Measurements from ENCODE around the gene SLC37A2. TPM values are rescaled to one million over a fixed set of nuclear protein-coding genes. Genes with fewer than 3 reads are reported as not detected.

Gene SLC37A2
- total RNA-seq, 1 experiment from 2014 or later, result 0.41 TPM

GRCh38 chr11:125111343-125112207 is 48.5 kb downstream of the SLC37A2 start, which contains the start of gene TMEM218:
Gene TMEM218, minus strand, starts transcription at chr11:125111626. Its CDS starts 9,385 bp downstream, at chr11:125102241.
- H3K36me3 ChIP-seq (ENCODE audit: insufficient read depth, low read length), result no peaks in the 10 kb centered on the region
- H3K9me3 ChIP-seq (ENCODE audit: low read length), result peaks cover 2% of the 10 kb centered on the region; the same call in 1 of the 2 replicates
- peak within 1 kb of the TSS; percentile 81 for H3K4me3 ChIP-seq (ENCODE audit: low read length)
- H3K79me2 ChIP-seq (ENCODE audit: low read length), result peaks cover 19% of the 10 kb centered on the region
- H4K20me1 ChIP-seq (ENCODE audit: insufficient read depth, low read depth, low read length), result no peaks in the 10 kb centered on the region
- no peak within 1 kb of the TSS for H2AFZ ChIP-seq (ENCODE audit: low read length)
- H3K4me2 ChIP-seq (ENCODE audit: low read depth, low read length, poor library complexity, severe bottlenecking), result peak within 1 kb of the TSS; percentile 76
- H3K27me3 ChIP-seq (ENCODE audit: low read length), result no peaks in the 10 kb centered on the region
- H3K9ac ChIP-seq (ENCODE audit: low read length), result peak within 1 kb of the TSS; percentile 87
- DNase-seq, result peak; percentile 97
- H3K4me1 ChIP-seq (ENCODE audit: low read length), result peaks cover 28% of the 10 kb centered on the region
- H3K27ac ChIP-seq (ENCODE audit: low read length), result peak within 1 kb of the TSS; percentile 83
- H3K9me2 ChIP-seq (replicated peaks; ENCODE audit: insufficient read depth, low read length), result no peaks in the 10 kb centered on the region

- H3K9me2 ChIP-seq (replicated peaks; ENCODE audit: insufficient read depth, low read length), result no peaks in the 10 kb centered on the region
- H3K4me1 ChIP-seq (ENCODE audit: low read length), result peaks cover 26% of the 10 kb centered on the region
- H3K4me2 ChIP-seq (ENCODE audit: low read depth, low read length, poor library complexity, severe bottlenecking), result peak overlapping the region; percentile 58
- H4K20me1 ChIP-seq (ENCODE audit: insufficient read depth, low read depth, low read length), result no peaks in the 10 kb centered on the region
- H3K9ac ChIP-seq (ENCODE audit: low read length), result peak overlapping the region; percentile 55
- H3K27ac ChIP-seq (ENCODE audit: low read length), result no peak overlapping the region
- H3K79me2 ChIP-seq (ENCODE audit: low read length), result peaks cover 17% of the 10 kb centered on the region
- H3K9me3 ChIP-seq (ENCODE audit: low read length), result peaks cover 2% of the 10 kb centered on the region; the same call in 1 of the 2 replicates
- no peaks in the 10 kb centered on the region for H3K27me3 ChIP-seq (ENCODE audit: low read length)
- no peaks in the 10 kb centered on the region for H3K36me3 ChIP-seq (ENCODE audit: insufficient read depth, low read length)
- H2AFZ ChIP-seq (ENCODE audit: low read length), result no peak overlapping the region
- peak overlapping the region; percentile 60 for H3K4me3 ChIP-seq (ENCODE audit: low read length)
- no peak for DNase-seq
Observed at GRCh38 chr11:125112208-125112604, 49.1 kb downstream of the SLC37A2 start.

- Histone ChIP-seq H3K4me3 (ENCODE audit: low read length) (no peak overlapping the region), H2AFZ (ENCODE audit: low read length) (no peak overlapping the region), H3K9me2 (replicated peaks; ENCODE audit: insufficient read depth, low read length) (no peaks in the 10 kb centered on the region), H3K36me3 (ENCODE audit: insufficient read depth, low read length) (no peaks in the 10 kb centered on the region), H3K9me3 (ENCODE audit: low read length) (peaks cover 2% of the 10 kb centered on the region; the same call in 1 of the 2 replicates), H3K4me1 (ENCODE audit: low read length) (peaks cover 16% of the 10 kb centered on the region), H3K79me2 (ENCODE audit: low read length) (peaks cover 12% of the 10 kb centered on the region), H3K4me2 (ENCODE audit: low read depth, low read length, poor library complexity, severe bottlenecking) (no peak overlapping the region), H3K27me3 (ENCODE audit: low read length) (no peaks in the 10 kb centered on the region), H3K27ac (ENCODE audit: low read length) (no peak overlapping the region), H3K9ac (ENCODE audit: low read length) (no peak overlapping the region), H4K20me1 (ENCODE audit: insufficient read depth, low read depth, low read length) (no peaks in the 10 kb centered on the region)
- no peak for DNase-seq
Observed at GRCh38 chr11:125114518-125114917, 51.4 kb downstream of the SLC37A2 start.

- H2AFZ ChIP-seq (ENCODE audit: low read length), result no peak overlapping the region
- H3K9ac ChIP-seq (ENCODE audit: low read length), result no peak overlapping the region
- H3K4me2 ChIP-seq (ENCODE audit: low read depth, low read length, poor library complexity, severe bottlenecking), result no peak overlapping the region
- peaks cover 2% of the 10 kb centered on the region; the same call in 1 of the 2 replicates for H3K9me3 ChIP-seq (ENCODE audit: low read length)
- H4K20me1 ChIP-seq (ENCODE audit: insufficient read depth, low read depth, low read length), result no peaks in the 10 kb centered on the region
- H3K4me3 ChIP-seq (ENCODE audit: low read length), result no peak overlapping the region
- no peak for DNase-seq
- no peaks in the 10 kb centered on the region for H3K27me3 ChIP-seq (ENCODE audit: low read length)
- H3K4me1 ChIP-seq (ENCODE audit: low read length), result no peaks in the 10 kb centered on the region
- no peaks in the 10 kb centered on the region for H3K79me2 ChIP-seq (ENCODE audit: low read length)
- H3K36me3 ChIP-seq (ENCODE audit: insufficient read depth, low read length), result no peaks in the 10 kb centered on the region
- H3K9me2 ChIP-seq (replicated peaks; ENCODE audit: insufficient read depth, low read length), result no peaks in the 10 kb centered on the region
- no peak overlapping the region for H3K27ac ChIP-seq (ENCODE audit: low read length)
Observed at GRCh38 chr11:125117429-125117828, 54.3 kb downstream of the SLC37A2 start.

- no peaks in the 10 kb centered on the region for H4K20me1 ChIP-seq (ENCODE audit: insufficient read depth, low read depth, low read length)
- no peaks in the 10 kb centered on the region for H3K79me2 ChIP-seq (ENCODE audit: low read length)
- H3K9me2 ChIP-seq (replicated peaks; ENCODE audit: insufficient read depth, low read length), result no peaks in the 10 kb centered on the region
- no peak overlapping the region for H3K9ac ChIP-seq (ENCODE audit: low read length)
- peaks cover 4% of the 10 kb centered on the region; the same call in 1 of the 2 replicates for H3K4me1 ChIP-seq (ENCODE audit: low read length)
- no peak overlapping the region for H3K27ac ChIP-seq (ENCODE audit: low read length)
- H3K27me3 ChIP-seq (ENCODE audit: low read length), result no peaks in the 10 kb centered on the region
- no peak for DNase-seq
- H3K36me3 ChIP-seq (ENCODE audit: insufficient read depth, low read length), result no peaks in the 10 kb centered on the region
- no peaks in the 10 kb centered on the region for H3K9me3 ChIP-seq (ENCODE audit: low read length)
- H3K4me3 ChIP-seq (ENCODE audit: low read length), result peak overlapping the region; percentile 34; the same call in 1 of the 2 replicates
- peak overlapping the region; percentile 49 for H3K4me2 ChIP-seq (ENCODE audit: low read depth, low read length, poor library complexity, severe bottlenecking)
- H2AFZ ChIP-seq (ENCODE audit: low read length), result peak overlapping the region; percentile 22
Observed at GRCh38 chr11:125123194-125123946, 60.3 kb downstream of the SLC37A2 start.

- H3K9me3 ChIP-seq (ENCODE audit: low read length), result no peaks in the 10 kb centered on the region
- peak overlapping the region; percentile 22 for H2AFZ ChIP-seq (ENCODE audit: low read length)
- H3K9me2 ChIP-seq (replicated peaks; ENCODE audit: insufficient read depth, low read length), result no peaks in the 10 kb centered on the region
- H3K36me3 ChIP-seq (ENCODE audit: insufficient read depth, low read length), result no peaks in the 10 kb centered on the region
- H3K9ac ChIP-seq (ENCODE audit: low read length), result 0 out of 2 replicates have a peak overlapping the region, but pooled peaks have one; percentile 17
- H3K79me2 ChIP-seq (ENCODE audit: low read length), result no peaks in the 10 kb centered on the region
- H4K20me1 ChIP-seq (ENCODE audit: insufficient read depth, low read depth, low read length), result no peaks in the 10 kb centered on the region
- H3K4me1 ChIP-seq (ENCODE audit: low read length), result peaks cover 4% of the 10 kb centered on the region; the same call in 1 of the 2 replicates
- H3K27ac ChIP-seq (ENCODE audit: low read length), result no peak overlapping the region
- peak; percentile 82 for DNase-seq
- peak overlapping the region; percentile 34; the same call in 1 of the 2 replicates for H3K4me3 ChIP-seq (ENCODE audit: low read length)
- H3K4me2 ChIP-seq (ENCODE audit: low read depth, low read length, poor library complexity, severe bottlenecking), result peak overlapping the region; percentile 49
- no peaks in the 10 kb centered on the region for H3K27me3 ChIP-seq (ENCODE audit: low read length)
Observed at GRCh38 chr11:125123947-125124617, 61.0 kb downstream of the SLC37A2 start.

GRCh38 chr11:125124618-125124992 is 61.5 kb downstream of the SLC37A2 start:
- no peaks in the 10 kb centered on the region for H3K79me2 ChIP-seq (ENCODE audit: low read length)
- H3K27ac ChIP-seq (ENCODE audit: low read length), result no peak overlapping the region
- no peaks in the 10 kb centered on the region for H3K9me2 ChIP-seq (replicated peaks; ENCODE audit: insufficient read depth, low read length)
- H3K9me3 ChIP-seq (ENCODE audit: low read length), result no peaks in the 10 kb centered on the region
- H3K27me3 ChIP-seq (ENCODE audit: low read length), result no peaks in the 10 kb centered on the region
- DNase-seq, result no peak
- H4K20me1 ChIP-seq (ENCODE audit: insufficient read depth, low read depth, low read length), result no peaks in the 10 kb centered on the region
- peaks cover 4% of the 10 kb centered on the region; the same call in 1 of the 2 replicates for H3K4me1 ChIP-seq (ENCODE audit: low read length)
- 0 out of 2 replicates have a peak overlapping the region, but pooled peaks have one; percentile 17 for H3K9ac ChIP-seq (ENCODE audit: low read length)
- H3K36me3 ChIP-seq (ENCODE audit: insufficient read depth, low read length), result no peaks in the 10 kb centered on the region
- H3K4me2 ChIP-seq (ENCODE audit: low read depth, low read length, poor library complexity, severe bottlenecking), result peak overlapping the region; percentile 49
- H3K4me3 ChIP-seq (ENCODE audit: low read length), result no peak overlapping the region
- peak overlapping the region; percentile 22; the same call in 1 of the 2 replicates for H2AFZ ChIP-seq (ENCODE audit: low read length)
